HG03095 (cell line): ENCODE results near the gene HRNR.
"Not testable (repeated sequence)": the region's sequence is repeated elsewhere in the genome, so short reads cannot be mapped to it uniquely, and the experiment has no call there.

Experiments used
- ATAC-seq: cut with Tn5 transposase; IDR thresholded peaks from one replicate; pipeline ENCODE4 v1.9.1; 2021; ENCODE audit warnings: moderate library complexity; ENCODE audit not compliant: unreplicated experiment

Gene HRNR

DNA sequence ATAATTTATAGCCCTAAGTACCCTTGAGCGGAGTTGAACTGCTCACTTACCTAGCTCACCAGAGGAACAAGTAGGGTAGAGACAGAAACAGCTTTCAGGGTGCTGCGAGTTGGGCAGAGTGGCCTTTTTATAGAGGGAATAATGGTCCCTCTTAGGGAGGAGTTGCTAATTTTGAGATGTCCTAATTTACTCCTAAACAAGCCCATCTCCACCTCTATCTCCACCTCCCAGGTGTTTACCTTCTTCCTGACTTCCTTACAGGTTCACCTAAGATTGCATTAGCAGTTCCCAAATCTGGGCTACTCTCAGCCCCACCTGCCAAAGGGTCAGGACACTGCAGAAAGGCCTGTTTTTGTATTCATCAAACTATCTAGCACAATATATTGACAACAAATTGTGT lies at the start of gene HRNR:
Gene HRNR, minus strand, starts transcription at position 101 of the 400 bp plus-strand sequence. CDS start 940 bp downstream, outside the sequence.
- ATAC-seq = no peak

DNA sequence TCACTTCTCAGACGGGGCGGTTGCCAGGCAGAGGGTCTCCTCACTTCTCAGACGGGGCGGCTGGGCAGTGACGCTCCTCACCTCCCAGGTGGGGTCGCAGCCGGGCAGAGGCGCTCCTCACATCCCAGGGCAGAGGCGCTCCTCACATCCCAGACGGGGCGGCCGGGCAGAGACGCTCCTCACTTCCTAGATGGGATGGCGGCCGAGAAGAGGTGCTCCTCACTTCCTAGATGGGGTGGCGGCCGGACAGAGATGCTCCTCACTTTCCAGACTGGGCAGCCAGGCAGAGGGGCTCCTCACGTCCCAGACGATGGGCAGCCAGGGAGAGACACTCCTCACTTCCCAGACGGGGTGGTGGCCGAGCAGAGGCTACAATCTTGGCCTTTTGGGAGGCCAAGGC lies 32.4 kb upstream of the HRNR start:
- not testable (repeated sequence) for ATAC-seq

DNA sequence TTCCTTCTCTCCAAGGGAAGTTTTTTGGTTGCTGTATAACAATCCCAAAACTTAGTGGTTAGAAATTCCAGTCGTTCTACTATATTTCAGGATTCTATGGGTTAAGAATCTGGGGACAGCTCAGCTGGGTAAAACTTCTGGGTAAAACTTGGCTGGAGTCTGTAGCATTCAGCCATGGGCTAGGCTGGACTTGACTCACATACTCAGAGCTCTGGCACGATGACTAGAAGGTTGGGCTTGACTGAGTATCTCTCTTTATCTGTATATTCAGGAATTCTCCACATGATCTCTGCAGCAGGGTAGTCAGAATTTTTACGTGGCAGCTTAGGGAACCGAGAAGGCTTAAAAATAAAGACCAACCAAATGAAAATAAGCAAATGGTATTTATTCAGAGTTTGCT lies 28.2 kb upstream of the HRNR start:
- ATAC-seq = no peak

DNA sequence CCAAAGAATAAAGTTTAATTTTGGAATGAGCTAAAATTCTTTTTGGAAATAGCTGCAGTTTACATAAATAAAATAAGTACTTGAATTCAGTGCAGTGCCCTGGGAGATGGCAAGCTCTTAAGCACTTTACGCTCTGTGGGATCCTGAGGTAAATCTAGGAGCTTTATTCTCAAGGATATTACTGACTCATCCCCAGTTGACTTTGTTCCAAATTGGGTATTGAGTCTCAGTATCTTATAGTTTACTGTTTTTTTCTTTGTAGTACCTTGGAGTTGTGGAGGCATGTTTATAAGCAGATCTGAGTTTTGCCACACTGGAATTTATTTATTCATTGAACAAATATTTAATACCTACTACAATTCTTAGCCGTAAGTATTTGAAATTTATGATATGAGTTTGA lies 27.4 kb upstream of the HRNR start:
- no peak for ATAC-seq

DNA sequence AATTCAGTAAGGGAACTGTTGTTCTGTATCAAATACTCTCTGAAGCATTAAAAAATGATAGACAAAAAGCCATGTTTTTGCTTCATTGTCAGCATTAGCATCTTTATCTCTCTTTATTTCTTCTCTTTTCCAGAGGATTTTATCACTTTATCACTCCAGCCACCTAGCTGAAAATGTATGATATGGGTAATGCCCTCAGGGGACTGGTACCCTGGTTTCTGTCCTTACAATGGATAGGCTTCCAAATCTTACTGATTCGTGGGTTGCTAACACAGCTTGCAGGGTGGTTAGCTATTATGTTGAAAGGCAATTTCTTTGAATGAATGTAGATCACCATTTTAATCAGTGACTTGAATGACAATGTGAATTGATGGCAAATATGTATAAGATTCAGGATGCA lies 23.3 kb upstream of the HRNR start:
- ATAC-seq = no peak

DNA sequence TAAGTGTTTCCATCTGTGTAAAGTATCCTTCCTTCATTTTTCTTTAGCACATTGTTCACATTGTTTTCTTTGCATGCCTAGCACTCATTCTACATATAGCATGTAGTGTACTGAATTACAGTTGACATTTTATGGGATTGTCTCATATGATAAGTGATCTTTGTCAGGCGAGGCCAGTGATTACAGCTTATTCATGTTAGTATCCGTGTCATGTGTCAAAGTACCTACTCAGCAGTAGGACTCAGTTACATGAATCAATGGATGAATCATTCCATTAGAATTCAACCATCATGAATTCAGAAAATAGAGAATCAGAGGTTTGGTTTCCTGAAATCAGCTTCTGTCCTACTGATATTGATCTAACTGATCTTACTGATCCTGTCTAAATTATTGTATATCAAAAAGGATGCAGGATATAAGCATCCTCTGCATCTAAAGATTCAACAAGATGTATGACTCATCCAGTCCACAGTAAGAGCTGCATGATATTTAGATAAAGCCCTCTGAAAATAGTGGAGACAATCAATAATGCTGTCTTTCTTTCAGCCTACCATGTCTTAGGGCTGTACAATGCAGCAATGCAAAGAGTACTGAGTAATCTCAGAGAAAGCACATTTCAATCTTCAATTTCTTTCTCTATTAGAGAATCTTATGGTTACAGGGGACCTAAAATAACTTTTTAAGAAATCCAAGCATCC lies 20.7 kb upstream of the HRNR start:
- ATAC-seq = no peak

DNA sequence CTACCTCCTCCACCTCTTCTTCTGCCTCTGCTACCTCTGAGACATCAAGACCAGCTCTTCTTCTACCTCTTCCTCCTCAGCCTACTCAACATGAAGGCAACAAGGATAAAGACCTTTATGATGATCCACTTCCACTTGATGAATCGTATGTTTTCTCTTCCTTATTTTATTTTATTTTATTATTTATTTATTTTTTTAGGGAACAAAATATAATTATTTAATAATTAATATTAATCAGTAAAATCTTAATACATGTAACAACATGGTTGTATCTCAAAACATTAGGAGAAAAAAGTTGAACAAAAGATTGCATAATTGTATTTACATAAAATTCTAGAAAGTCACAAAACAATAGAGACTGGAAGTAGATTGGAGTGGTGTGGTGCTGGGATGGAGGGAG lies 13.1 kb upstream of the HRNR start:
- ATAC-seq = no peak

DNA sequence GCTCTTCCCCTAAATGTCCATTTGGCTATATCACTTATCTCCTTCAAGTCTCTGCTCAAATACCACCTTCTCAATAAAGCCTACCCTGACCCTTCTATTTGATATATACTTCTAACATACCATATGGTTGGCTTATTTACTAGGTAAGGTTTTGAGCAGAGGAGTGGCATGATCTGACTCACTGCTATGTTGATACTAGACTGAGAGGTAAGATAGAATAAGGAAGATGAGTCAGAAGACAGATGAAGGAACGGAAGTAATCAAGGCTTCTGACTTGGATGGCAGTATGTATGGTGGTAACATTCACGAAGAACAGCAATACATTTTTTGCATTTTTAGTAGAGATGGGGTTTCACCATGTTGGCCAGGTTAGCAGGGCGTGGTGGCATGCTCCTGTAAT lies 4.8 kb upstream of the HRNR start:
- no peak for ATAC-seq

DNA sequence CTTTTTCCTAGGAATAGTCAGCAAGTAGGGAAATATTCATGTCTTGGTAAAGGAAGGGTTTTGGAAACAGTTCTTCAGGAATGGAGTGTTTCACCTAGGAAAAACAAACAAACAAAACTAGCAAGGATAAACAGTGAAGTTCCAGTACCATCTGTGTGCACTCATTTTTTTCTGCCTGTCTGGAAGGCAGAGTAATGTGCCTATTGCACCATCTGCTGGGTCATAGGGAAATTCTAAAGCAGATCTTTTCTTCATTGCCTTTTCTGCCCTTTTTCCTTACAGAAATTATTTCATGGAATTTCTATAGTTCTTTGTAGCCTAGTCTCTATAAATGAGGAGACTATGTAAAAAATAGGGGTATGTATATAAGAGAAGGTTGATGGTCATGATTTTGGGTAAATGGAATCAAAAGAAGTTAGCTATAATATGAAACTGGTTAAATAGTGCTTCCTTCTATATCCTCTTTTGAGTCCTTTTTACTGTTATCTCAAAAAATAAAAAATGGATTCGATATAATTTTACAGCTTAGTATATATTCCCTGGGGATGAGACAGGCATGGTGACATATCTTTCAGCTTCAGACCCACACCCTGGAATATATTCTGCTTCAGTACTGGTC lies 3.4 kb upstream of the HRNR start:
- no peak for ATAC-seq

DNA sequence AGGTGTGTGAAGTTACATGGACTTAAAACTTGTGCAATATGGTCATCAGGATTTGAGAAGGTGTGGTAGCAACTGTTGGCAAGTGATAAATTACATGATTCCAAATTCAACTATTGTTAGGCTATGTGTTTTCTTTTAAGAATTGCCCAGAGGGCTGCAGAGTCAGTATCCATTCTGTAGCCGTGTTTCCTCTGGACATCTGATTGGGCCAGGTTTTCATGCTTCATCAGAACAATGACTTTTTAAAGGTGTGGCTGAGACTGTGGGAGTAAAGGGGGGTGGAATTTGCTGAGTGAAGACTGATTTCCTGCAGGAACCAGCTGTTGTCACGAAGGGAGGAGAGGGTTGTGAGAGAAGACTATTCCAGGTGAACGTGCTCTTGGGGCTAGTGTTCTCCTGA lies 1.7 kb upstream of the HRNR start:
- ATAC-seq = no peak

DNA sequence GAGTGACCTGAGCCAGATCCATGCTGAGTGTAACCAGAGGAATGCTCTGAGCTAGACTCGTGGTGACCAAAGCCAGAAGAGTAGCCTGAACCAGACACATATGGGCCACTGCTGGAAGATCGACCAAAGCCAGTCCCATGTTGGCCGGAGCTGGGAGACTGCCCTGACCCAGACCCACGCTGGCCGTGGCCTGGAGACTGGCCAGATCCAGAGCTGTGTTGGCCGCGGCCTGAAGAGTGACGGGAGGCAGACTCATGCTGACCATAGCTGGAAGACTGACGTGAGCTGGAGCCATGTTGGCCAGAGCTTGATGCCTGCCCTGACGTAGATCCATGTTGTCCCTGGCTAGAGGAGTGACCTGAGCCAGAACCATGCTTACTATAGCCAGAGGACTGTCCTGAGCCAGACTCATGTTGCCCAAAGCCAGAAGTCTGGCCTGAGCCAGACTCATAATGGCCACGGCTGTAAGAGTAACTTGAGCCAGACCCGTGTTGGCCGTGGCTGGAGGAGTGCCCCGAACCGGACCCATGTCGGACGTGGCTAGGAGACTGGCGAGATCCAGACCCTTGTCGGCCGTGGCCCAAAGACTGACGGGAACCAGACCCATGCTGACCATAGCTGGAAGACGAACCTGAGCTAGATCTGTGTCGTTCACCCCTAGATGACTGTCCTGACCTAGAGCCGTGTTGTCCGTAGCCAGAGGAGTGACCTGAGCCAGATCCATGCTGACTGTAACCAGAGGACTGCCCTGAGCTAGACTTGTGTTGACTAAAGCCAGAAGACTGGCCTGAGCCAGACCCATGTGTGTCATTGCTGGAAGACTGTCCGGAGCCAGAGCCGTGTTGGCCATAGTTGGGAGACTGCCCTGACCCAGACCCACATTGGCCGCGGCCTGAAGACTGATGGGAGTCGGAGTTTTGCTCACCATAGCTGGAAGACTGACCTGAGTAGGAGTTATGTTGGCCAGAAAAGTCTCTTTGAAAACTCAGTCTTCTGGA lies 3.5 kb downstream of the HRNR start:
- no peak for ATAC-seq

DNA sequence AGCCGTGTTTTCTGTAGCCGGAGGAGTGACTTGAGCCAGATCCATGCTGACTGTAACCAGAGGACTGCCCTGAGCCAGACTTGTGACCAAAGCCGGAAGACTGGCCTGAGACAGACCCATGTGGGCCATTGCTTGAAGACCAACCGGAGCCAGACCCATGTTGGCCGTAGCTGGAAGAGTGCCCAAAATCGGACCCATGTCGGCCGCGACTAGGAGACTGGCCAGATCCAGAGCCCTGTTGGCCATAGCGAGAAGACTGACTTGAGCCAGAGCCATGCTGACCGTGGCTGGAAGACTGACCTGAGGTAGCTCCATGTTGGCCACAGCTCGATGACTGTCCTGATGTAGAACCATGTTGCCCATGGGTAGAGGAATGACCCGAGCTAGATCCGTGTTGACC lies 4.6 kb downstream of the HRNR start:
- ATAC-seq = not testable (repeated sequence)

DNA sequence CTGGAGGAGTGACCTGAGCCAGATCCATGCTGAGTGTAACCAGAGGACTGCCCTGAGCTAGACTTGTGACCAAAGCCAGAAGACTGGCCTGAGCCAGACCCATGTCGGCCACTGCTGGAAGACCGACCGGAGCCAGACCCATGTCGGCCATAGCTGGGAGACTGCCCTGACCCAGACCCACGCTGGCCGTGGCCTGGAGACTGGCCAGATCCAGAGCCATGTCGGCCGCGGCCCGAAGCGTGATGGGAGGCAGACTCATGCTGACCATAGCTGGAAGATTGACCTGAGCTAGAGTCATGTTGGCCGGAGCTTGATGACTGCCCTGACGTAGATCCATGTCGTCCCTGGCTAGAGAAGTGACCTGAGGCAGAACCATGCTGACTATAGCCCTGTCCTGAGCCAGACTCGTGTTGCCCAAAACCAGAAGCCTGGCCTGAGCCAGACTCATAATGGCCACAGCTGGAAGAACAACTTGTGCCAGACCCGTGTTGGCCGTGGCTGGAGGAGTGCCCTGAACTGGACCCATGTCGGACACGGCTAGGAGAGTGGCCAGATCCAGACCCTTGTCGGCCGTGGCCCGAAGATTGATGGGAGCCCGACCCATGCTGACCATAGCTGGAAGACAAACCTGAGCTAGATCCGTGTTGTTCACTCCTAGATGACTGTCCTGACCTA lies 5.1 kb downstream of the HRNR start:
- no peak for ATAC-seq

DNA sequence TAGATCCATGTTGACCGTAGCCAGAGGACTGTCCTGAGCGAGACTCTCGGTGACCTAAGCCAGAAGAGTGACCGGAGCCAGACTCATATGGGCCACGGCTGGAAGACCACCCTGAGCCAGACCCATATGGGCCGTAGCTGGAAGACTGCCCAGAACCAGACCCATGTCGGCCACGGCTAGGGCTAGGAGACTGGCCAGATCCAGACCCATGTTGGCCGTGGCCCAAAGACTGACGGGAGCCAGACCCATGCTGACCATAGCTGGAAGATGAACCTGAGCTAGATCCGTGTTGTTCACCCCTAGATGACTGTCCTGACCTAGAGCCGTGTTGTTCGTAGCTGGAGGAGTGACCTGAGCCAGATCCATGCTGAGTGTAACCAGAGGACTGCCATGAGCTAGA lies 8.4 kb downstream of the HRNR start:
- ATAC-seq = not testable (repeated sequence)

DNA sequence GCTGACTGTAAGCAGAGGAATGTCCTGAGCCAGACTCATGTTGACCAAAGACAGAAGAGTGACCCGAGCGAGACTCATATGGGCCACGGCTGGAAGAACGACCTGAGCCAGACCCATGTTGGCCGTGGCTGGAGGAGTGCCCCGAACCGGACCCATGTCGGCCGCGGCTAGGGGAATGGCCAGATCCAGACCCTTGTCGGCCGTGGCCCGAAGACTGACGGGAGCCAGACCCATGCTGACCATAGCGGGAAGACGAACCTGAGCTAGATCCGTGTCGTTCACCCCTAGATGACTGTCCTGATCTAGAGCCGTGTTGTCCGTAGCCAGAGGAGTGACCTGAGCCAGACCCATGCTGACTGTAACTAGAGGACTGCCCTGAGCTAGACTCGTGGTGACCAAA lies 9.1 kb downstream of the HRNR start:
- not testable (repeated sequence) for ATAC-seq

DNA sequence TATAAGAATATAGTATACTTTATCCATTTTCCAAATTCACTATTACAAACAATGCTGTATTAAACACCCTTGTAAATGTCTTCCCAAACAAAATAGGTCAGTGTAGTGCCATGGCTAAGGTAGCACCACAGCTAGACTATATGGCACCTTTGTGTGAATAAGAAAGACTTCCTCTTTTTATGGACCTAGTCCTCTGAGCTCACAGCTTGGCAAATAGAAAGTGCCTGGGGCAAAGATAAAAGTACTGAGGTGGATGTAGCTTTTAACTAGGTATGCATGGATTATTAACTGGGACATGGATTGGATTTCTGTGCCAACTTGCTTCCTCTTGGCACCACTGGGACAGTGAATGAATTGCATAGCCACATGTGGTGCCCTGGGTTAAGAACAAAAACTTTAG lies 25.0 kb downstream of the HRNR start:
- ATAC-seq = no peak

DNA sequence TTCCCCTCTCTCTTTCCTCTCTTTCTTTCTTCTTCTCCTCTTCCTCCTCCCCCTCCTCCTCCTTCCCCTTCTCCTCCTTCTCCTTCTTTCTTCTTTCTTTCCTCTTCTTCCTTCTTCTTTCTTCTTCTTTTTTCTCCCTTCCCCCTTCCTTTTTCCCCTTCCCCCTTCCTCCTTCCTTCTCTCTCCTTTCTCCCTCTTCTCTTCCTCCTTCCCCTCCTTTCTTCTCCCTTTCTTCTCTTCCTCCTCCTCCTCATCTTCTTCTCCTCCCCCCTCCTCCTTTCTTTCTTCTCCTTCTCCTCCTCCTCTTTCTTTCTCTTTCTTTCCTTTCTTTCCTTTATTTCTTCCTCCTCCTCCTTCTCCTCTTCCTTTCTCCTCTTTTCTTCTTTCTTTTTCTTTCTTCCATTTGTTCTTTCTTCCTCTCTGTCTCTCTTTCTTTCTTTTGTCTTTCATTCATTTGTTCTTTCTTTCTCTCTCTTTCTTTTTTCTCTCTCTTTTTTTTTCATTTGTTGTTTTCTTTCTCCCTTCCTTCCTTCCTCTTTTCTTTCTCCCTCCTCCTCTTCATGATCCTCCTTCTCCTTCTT lies 26.5 kb downstream of the HRNR start:
- ATAC-seq = no peak

DNA sequence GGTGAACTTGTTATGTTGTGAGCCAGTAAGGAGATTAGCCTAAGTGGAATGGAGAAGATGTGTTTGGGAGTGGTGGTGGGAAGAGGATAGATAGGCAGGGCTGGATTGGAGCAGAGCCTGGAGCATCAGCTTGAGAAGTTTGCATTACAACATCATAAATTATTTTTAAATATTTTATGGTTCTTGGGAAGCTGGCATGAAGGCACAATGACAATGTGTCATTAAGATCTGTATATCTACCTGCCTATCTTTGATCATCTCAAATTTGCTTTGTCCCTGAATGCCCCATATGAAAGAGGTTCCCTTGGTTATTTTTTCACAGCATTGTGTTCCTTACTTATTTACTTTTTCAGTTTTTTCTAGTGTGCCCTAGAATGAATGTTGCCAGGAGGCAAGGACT lies 32.3 kb downstream of the HRNR start:
- no peak for ATAC-seq

DNA sequence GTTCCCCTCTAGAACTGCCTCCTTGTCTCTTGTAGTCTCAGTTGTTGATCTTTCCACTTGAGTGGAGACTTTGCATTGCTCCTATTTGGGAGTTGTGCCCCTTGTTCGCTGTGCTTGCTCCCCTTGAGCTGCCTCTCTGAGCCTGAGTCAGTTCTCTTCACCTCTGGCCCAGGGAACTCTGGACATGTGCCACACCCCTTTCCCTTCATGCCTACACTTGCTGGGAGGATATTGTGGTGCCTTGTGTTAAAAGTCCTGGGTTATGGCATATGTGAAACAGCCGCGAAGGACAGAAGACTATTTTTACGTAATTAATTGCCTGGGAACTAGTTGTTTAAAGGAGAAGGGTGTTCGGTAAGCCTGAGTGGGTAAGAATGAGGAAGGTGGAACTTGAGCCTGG lies 32.7 kb downstream of the HRNR start:
- no peak for ATAC-seq

DNA sequence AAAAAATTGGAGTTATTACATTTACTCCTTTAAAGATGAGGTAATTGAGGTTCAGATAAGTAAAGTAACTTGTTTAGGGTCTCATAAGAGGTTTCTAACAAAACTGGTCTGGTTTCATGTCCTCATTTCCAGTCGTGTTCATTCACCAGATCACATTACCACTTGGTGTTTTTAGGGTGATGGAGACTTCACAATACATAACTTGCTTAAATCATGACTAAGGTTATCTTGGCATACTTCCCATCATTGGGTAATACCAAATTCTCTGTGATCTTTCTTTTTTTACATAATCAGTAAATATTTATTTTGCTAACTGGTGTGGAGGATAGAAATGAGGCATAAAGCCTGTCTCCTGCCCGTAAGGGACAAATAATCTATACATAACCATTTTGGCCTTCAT lies 33.4 kb downstream of the HRNR start:
- ATAC-seq = no peak
